H1 (cell line): ENCODE results near the gene ENDOU. TPM values are rescaled to one million over a fixed set of nuclear protein-coding genes. Genes with fewer than 3 reads are reported as not detected.

Source experiments
- ATF2 ChIP-seq: IDR thresholded peaks from 2 replicates; pipeline ENCODE4 v1.6.1; 2012; ENCODE audit warnings: low read length, inconsistent platforms
- SUZ12 ChIP-seq: fragments of 200-600 bp; sonication (generic); IDR thresholded peaks from 2 replicates; pipeline ENCODE4 v1.6.1; 2012; ENCODE audit warnings: mild to moderate bottlenecking, inconsistent platforms, low read length, moderate library complexity, mixed read lengths
- polyA plus RNA-seq, 7 experiments: library from polyadenylated mRNA; depleted of rRNA in 3 of 7; stranded (reverse) in 5 of 7; unstranded in 2 of 7; fragments of >200 nt in 5 of 7; fragments of 200-250 nt in 2 of 7; gene quantifications; 1 replicate in 5 of 7; 2 replicates in 1 of 7; 4 replicates in 1 of 7; pipeline versions ENCODE4 v1.2.1 to v1.2.3, GENCODE V29; 2011 to 2013; ENCODE audit warnings: missing spikeins in 2 of 7, mixed read lengths in 2 of 7
- total RNA-seq: library from RNA; stranded (reverse); fragmentation: NEBNext Ultra II Directional; extraction: Animal tissue kit (Norgen Biotek cat#: 25700); gene quantifications from 2 replicates; pipeline ENCODE4 v1.2.1, GENCODE V29; 2021

ENDOU gene
- total and polyA plus RNA-seq, 2 of the 8 experiments (the other 6 are each of a cell fraction or from before 2014, with no cell fraction given): not detected

- no peak for TF ChIP-seq ATF2
- TF ChIP-seq SUZ12: no peak
- TF ChIP-seq, all 59 proteins: peak for 0
Measured at GRCh38 chr12:47758584-47758833, 33.2 kb upstream of the ENDOU start (continued).
